ENCODE results near the gene FPR2. TPM values are rescaled to one million over a fixed set of nuclear protein-coding genes. Genes with fewer than 3 reads are reported as not detected.

Gene FPR2
- total and polyA plus RNA-seq, 2 experiments from 2014 or later: not detected

GRCh38 chr19:51742789-51743188 is 18.2 kb upstream of the FPR2 start:
- 0 out of 2 replicates have a peak, but pooled peaks cover 2% of the 10 kb centered on the region for H3K9me2 ChIP-seq (ENCODE audit: insufficient read depth)
- H3K4me3 Mint-ChIP-seq: no peak overlapping the region
- no peak overlapping the region for H3K4me2 ChIP-seq
- no peak overlapping the region for H3K27ac Mint-ChIP-seq
- no peaks in the 10 kb centered on the region for H3F3A ChIP-seq (replicated peaks; ENCODE audit: low read depth)
- TF ChIP-seq, protein P1, sequence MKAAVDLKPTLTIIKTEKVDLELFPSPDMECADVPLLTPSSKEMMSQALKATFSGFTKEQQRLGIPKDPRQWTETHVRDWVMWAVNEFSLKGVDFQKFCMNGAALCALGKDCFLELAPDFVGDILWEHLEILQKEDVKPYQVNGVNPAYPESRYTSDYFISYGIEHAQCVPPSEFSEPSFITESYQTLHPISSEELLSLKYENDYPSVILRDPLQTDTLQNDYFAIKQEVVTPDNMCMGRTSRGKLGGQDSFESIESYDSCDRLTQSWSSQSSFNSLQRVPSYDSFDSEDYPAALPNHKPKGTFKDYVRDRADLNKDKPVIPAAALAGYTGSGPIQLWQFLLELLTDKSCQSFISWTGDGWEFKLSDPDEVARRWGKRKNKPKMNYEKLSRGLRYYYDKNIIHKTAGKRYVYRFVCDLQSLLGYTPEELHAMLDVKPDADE (IDR thresholded peaks at IDR 0.05): no peak
- TF ChIP-seq POLR2AphosphoS5 (IDR thresholded peaks at IDR 0.05; ENCODE audit: low read depth): no peak
- no peak for TF ChIP-seq ZNF331 (CRISPR knock-in tag; IDR thresholded peaks at IDR 0.05; ENCODE audit: low read depth)
- TF ChIP-seq EZH2 (IDR thresholded peaks at IDR 0.05; ENCODE audit: low read depth, unreplicated experiment): no peak
- no peak for TF ChIP-seq NANOG (IDR thresholded peaks at IDR 0.05; ENCODE audit: borderline replicate concordance)
- no peaks in the 10 kb centered on the region for H4K20me1 ChIP-seq (replicated peaks; ENCODE audit: insufficient read depth)
- H3K27me3 ChIP-seq (ENCODE audit: insufficient read depth): no peaks in the 10 kb centered on the region
- no peak for DNase-seq (ENCODE audit: low spot score)
- H3K27ac ChIP-seq (ENCODE audit: low read depth): no peak overlapping the region
- peaks cover 55% of the 10 kb centered on the region for H3K9me3 Mint-ChIP-seq
- H3K4me1 ChIP-seq (ENCODE audit: insufficient read depth): no peaks in the 10 kb centered on the region
- no peak overlapping the region for H2AFZ ChIP-seq
- no peak for ATAC-seq
- peaks cover 4% of the 10 kb centered on the region; the same call in 2 of the 3 replicates for H3K36me3 Mint-ChIP-seq (ENCODE audit: low read depth)
- no peaks in the 10 kb centered on the region for H3K4me1 Mint-ChIP-seq
- H3K4me3 ChIP-seq: no peak overlapping the region
- no peaks in the 10 kb centered on the region for H3K36me3 ChIP-seq (ENCODE audit: insufficient read depth)
- H3K79me2 ChIP-seq (replicated peaks; ENCODE audit: insufficient read depth): no peaks in the 10 kb centered on the region
- no peaks in the 10 kb centered on the region for H3K27me3 Mint-ChIP-seq (ENCODE audit: insufficient read depth, low read depth, poor library complexity)

DNA sequence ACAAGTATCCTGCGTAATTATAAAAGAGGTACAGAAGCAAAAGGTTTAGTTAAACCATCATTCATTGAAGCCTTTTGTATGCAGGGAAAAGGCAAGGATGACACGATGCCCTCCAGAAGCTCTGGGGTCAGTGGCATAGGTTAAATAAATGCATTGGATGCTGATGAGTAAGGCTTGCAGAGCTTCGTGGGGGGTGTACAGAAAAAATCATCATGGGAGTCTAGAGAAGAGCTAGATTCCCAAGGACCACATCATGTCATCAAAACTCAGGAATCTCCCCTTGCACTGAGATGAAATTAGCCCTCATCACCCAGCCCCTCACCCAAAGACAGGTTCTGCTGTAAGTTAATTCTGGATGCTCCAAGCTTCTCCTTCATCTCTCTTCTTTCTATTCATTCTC is 17.6 kb upstream of the FPR2 start:
- Mint-ChIP-seq H3K4me1 (no peaks in the 10 kb centered on the region), H3K36me3 (ENCODE audit: low read depth) (peaks cover 7% of the 10 kb centered on the region; the same call in 2 of the 3 replicates), H3K27me3 (ENCODE audit: insufficient read depth, low read depth, poor library complexity) (no peaks in the 10 kb centered on the region), H3K27ac (no peak overlapping the region), H3K9me3 (peaks cover 60% of the 10 kb centered on the region), H3K4me3 (no peak overlapping the region)
- no peaks in the 10 kb centered on the region for H3K79me2 ChIP-seq (replicated peaks; ENCODE audit: insufficient read depth)
- no peaks in the 10 kb centered on the region for H3K27me3 ChIP-seq (ENCODE audit: insufficient read depth)
- H3K4me2 ChIP-seq: no peak overlapping the region
- H2AFZ ChIP-seq: no peak overlapping the region
- DNase-seq (ENCODE audit: low spot score) (no peak), ATAC-seq (no peak)
- no peaks in the 10 kb centered on the region for H3K36me3 ChIP-seq (ENCODE audit: insufficient read depth)
- H3K9me2 ChIP-seq (ENCODE audit: insufficient read depth): 0 out of 2 replicates have a peak, but pooled peaks cover 2% of the 10 kb centered on the region
- no peaks in the 10 kb centered on the region for H3F3A ChIP-seq (replicated peaks; ENCODE audit: low read depth)
- no peaks in the 10 kb centered on the region for H4K20me1 ChIP-seq (replicated peaks; ENCODE audit: insufficient read depth)
- H3K4me1 ChIP-seq (ENCODE audit: insufficient read depth): no peaks in the 10 kb centered on the region
- no peak overlapping the region for H3K27ac ChIP-seq (ENCODE audit: low read depth)
- H3K4me3 ChIP-seq: no peak overlapping the region
- no peak for TF ChIP-seq CREB1 (CRISPR knock-in tag; IDR thresholded peaks at IDR 0.05; ENCODE audit: low read depth)
- TF ChIP-seq EZH2phosphoT487 (IDR thresholded peaks at IDR 0.05; ENCODE audit: unreplicated experiment): no peak
- no peak for TF ChIP-seq JUNB (IDR thresholded peaks at IDR 0.05; ENCODE audit: unreplicated experiment)
- no peak for TF ChIP-seq EZH2 (IDR thresholded peaks at IDR 0.05; ENCODE audit: low read depth, unreplicated experiment)
- no peak for TF ChIP-seq POLR2AphosphoS5 (IDR thresholded peaks at IDR 0.05; ENCODE audit: low read depth)
- no peak for TF ChIP-seq ZNF462 (CRISPR knock-in tag; IDR thresholded peaks at IDR 0.05)
- no peak for TF ChIP-seq ZNF331 (CRISPR knock-in tag; IDR thresholded peaks at IDR 0.05; ENCODE audit: low read depth)
- no peak for TF ChIP-seq NANOG (IDR thresholded peaks at IDR 0.05; ENCODE audit: borderline replicate concordance)
- TF ChIP-seq, protein P1 (IDR thresholded peaks at IDR 0.05): no peak
- no peak for TF ChIP-seq ZNF114 (CRISPR knock-in tag; IDR thresholded peaks at IDR 0.05)
- no peak for TF ChIP-seq CTCF (conservative IDR thresholded peaks at IDR 0.05; ENCODE audit: low read depth in 2 of 2)
